Stomach (tissue), 4 donors: ENCODE measurements around the gene KLHL22.

Source experiments
- CTCF ChIP-seq, 7 experiments: fragments of 450-650 bp in 4 of 7; fragments of 200-600 bp in 3 of 7; sonication (generic) in 3 of 7; IDR thresholded peaks; one replicate each; pipeline ENCODE4 v1.5.1; 2016 to 2019; ENCODE audit warnings: antibody characterized with exemption in 7 of 7, control low read depth in 2 of 7, mild to moderate bottlenecking in 1 of 7
- EP300 ChIP-seq: sonication (generic); formaldehyde crosslinking; IDR thresholded peaks from one replicate; pipeline ENCODE4 v1.6.1; 2017; ENCODE audit warnings: antibody characterized with exemption
- POLR2A ChIP-seq, 4 donors: fragments of 450-650 bp; IDR thresholded peaks; one replicate each; pipeline ENCODE4 v1.6.1; 2016; ENCODE audit warnings: antibody characterized with exemption in 4 of 4, control low read depth in 2 of 4, mild to moderate bottlenecking in 1 of 4, moderate library complexity in 1 of 4
- POLR2AphosphoS5 ChIP-seq, 3 donors: sonication (generic); formaldehyde crosslinking; IDR thresholded peaks; one replicate each; pipeline ENCODE4 v1.6.1; 2016; ENCODE audit warnings: antibody characterized with exemption in 3 of 3

- TF ChIP-seq CTCF (IDR thresholded peaks at IDR 0.05), result no peak
- no peak for TF ChIP-seq EP300
- no peak for TF ChIP-seq POLR2A (IDR thresholded peaks at IDR 0.05)
- no peak for TF ChIP-seq POLR2AphosphoS5 (IDR thresholded peaks at IDR 0.05)
Measured at GRCh38 chr22:20431511-20432192, 63.9 kb downstream of the KLHL22 start.
